Adrenal gland (tissue), 12 donors: ENCODE measurements around the gene ANKRD10. TPM values are rescaled to one million over a fixed set of nuclear protein-coding genes. Genes with fewer than 3 reads are reported as not detected.

Experiments used
- DNase-seq, 7 donors: peaks; one replicate each; pipeline ENCODE4 v3.0.0-alpha.2; 2019 to 2020
- H3K27ac ChIP-seq, 5 donors: fragments of 200-600 bp; sonication (generic) in 4 of 5; 1 replicate in 3 of 5; 2 replicates in 2 of 5; pipeline versions ENCODE4 v1.5.1 to v1.8.0; 2016 to 2020; ENCODE audit warnings: mild to moderate bottlenecking in 1 of 5
- H3K27me3 ChIP-seq: fragments of 200-600 bp; 2 replicates; pipeline ENCODE4 v1.8.0; 2021
- H3K36me3 ChIP-seq, 2 donors: fragments of 200-600 bp; replicated peaks in 1 of 2; 1 replicate in 1 of 2; 2 replicates in 1 of 2; pipeline versions ENCODE4 v1.5.1 to v1.8.0; 2018 to 2022
- H3K4me1 ChIP-seq, 2 donors: fragments of 200-600 bp; replicated peaks in 1 of 2; 1 replicate in 1 of 2; 2 replicates in 1 of 2; pipeline versions ENCODE4 v1.5.1 to v1.8.0; 2018 to 2021
- H3K4me3 ChIP-seq, 4 donors: fragments of 200-600 bp; sonication (generic) in 3 of 4; one replicate each; pipeline ENCODE4 v1.5.1; 2016 to 2018
- H3K9me3 ChIP-seq, 3 donors: fragments of 200-600 bp; sonication (generic) in 1 of 3; replicated peaks in 1 of 3; 1 replicate in 2 of 3; 2 replicates in 1 of 3; pipeline versions ENCODE4 v1.5.1 to v1.8.0; 2016 to 2021
- POLR2A ChIP-seq, 2 donors: fragments of 450-650 bp; IDR thresholded peaks; one replicate each; pipeline ENCODE4 v1.6.1; 2017; ENCODE audit warnings: antibody characterized with exemption in 2 of 2, mild to moderate bottlenecking in 2 of 2, moderate library complexity in 1 of 2
- WGBS, 4 donors: extraction: QIAGEN DNeasy Blood & Tissue Kit in 2 of 4; methylation state at CpG; one replicate each; pipeline versions ENCODE4 v1.1.5 to v1.1.7; 2013 to 2017; 5-methylcytosine and 5-hydroxymethylcytosine counted together
- intact Hi-C, 2 donors: fragments of 100-400 bp; cut with DNase I; formaldehyde crosslinking; loops; one replicate each; pipeline versions ENCODE4 v1.14.1 to v1.15.0; 2022 to 2023
- polyA plus RNA-seq, 3 donors: library from polyadenylated mRNA; stranded (reverse); fragments of 200-250 nt in 2 of 3; fragments of 350-450 nt in 1 of 3; fragmentation: Illumina TruSeq in 1 of 3; extraction: RNeasy Lipid Tissue Mini Kit (QIAGEN cat#74804) in 1 of 3; gene quantifications; one replicate each; pipeline ENCODE4 v1.2.3, GENCODE V29; 2013 to 2014
- total RNA-seq, 9 donors: library from RNA; depleted of rRNA in 4 of 9; stranded (reverse); fragments of >200 nt in 4 of 9; fragments of 120-200 nt in 1 of 9; fragmentation: NEBNext Ultra II Directional in 1 of 9; extraction: Animal tissue kit (Norgen Biotek cat#: 25700) in 1 of 9; gene quantifications; one replicate each; pipeline versions ENCODE4 v1.1.0 to v1.2.4, GENCODE V29; 2013 to 2023
- TF ChIP-seq, protein P1 (sequence below), 6 experiments: fragments of 450-650 bp in 4 of 6; fragments of 200-600 bp in 2 of 6; sonication (generic) in 1 of 6; IDR thresholded peaks; 1 replicate in 5 of 6; 2 replicates in 1 of 6; pipeline versions ENCODE4 v1.5.1 to v1.8.0; 2016 to 2021; ENCODE audit warnings: antibody characterized with exemption in 6 of 6, mild to moderate bottlenecking in 2 of 6, moderate library complexity in 1 of 6
- donor health status: healthy with polysubstance abuse.
- donor health status: Bipolar disorder and iron deficiency.
- donor health status: DM: yes; HTN: yes; CAD: no.
- donor health status: DM: no; HTN: no; CAD: no.
- donor health status: DM: no; HTN: no; CAD: no.
- donor health status: DM: yes; HTN: yes; CAD: no.

ANKRD10 gene
- total and polyA plus RNA-seq, 12 donors = 36.5 to 159 (median 101) TPM

DNA sequence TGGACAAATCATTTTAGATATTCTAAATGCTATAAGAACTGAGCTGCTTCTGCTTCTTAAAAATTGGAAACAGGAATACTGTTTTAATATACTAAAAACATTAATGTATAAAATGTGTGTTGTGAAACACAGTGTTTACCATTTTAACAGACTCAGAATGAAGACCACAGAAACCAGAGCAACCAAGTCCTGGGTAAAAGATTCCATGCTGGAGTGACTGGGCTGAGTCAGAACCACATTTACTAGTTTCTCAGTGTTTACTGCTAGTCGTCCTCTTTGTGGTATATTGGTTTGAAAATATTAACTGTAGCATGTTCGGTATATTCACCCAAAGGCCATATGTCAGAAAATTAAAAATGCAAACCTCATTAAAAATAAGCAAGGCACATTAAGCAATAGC is 31.9 kb downstream of the ANKRD10 start:
- 75 to 87% (median 83%) methylated on average over 2 of the region's 2 CpGs for WGBS, 4 donors
- DNase-seq = no peak
- H3K4me1 ChIP-seq = no peaks in the 10 kb centered on the region

DNA sequence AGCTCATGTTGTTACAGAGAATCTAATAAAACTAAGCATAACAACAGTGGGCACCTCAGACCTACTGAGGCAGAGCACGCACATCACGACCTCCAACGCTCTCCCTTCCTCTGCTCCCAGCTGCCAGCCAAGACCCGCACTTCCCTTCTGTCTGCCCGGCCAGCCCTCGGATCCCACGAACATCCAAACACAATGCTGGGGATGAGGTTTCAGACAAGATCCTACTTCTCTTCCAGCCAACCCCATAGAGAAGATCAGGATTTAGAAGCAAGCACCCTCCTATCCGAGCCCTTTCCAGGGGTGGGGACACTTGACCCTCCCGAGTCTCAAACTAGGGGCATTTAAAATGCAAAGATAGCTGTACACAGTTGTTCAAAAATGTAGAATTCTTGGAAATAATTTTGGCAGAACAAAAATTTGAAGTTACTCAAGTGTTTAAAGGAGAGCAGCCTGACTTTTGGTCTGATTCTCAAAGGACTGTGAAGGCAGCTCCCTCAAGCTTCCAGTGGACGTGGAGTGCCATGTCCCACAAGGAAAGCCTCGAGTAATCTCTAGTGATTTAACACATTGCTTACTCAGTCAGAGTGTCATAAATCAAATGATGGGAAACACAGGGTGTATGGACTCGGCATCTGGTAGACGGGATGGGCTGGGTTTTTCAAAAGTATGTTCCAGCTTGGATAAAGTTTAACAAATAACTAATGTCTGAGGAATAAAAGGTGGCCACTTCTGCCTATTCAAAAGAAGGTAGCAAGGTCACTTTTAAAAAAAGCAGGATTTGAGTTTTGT is 32.8 kb downstream of the ANKRD10 start:
- no peak for DNase-seq
- no peak for TF ChIP-seq POLR2A (IDR thresholded peaks at IDR 0.05)
- TF ChIP-seq, protein P1, sequence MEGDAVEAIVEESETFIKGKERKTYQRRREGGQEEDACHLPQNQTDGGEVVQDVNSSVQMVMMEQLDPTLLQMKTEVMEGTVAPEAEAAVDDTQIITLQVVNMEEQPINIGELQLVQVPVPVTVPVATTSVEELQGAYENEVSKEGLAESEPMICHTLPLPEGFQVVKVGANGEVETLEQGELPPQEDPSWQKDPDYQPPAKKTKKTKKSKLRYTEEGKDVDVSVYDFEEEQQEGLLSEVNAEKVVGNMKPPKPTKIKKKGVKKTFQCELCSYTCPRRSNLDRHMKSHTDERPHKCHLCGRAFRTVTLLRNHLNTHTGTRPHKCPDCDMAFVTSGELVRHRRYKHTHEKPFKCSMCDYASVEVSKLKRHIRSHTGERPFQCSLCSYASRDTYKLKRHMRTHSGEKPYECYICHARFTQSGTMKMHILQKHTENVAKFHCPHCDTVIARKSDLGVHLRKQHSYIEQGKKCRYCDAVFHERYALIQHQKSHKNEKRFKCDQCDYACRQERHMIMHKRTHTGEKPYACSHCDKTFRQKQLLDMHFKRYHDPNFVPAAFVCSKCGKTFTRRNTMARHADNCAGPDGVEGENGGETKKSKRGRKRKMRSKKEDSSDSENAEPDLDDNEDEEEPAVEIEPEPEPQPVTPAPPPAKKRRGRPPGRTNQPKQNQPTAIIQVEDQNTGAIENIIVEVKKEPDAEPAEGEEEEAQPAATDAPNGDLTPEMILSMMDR (IDR thresholded peaks at IDR 0.05) = no peak
- Histone ChIP-seq H3K27ac (no peak overlapping the region), H3K27me3 (no peaks in the 10 kb centered on the region), H3K4me3 (no peak overlapping the region), H3K9me3 (no peaks in the 10 kb centered on the region), H3K36me3 (no peaks in the 10 kb centered on the region), H3K4me1 (no peaks in the 10 kb centered on the region)
- intact Hi-C loops = no loop called here
- WGBS, 4 donors = 84 to 87% (median 87%) methylated on average over 12 to 13 of the region's 13 CpGs

More for the DNA sequence above, 31.9 kb downstream of the ANKRD10 start:
- Histone ChIP-seq H3K27me3 (no peaks in the 10 kb centered on the region), H3K27ac (no peak overlapping the region), H3K36me3 (no peaks in the 10 kb centered on the region), H3K9me3 (no peaks in the 10 kb centered on the region), H3K4me3 (no peak overlapping the region)
- TF ChIP-seq POLR2A (IDR thresholded peaks at IDR 0.05) = no peak
- TF ChIP-seq, protein P1 (IDR thresholded peaks at IDR 0.05) = no peak
- intact Hi-C loops = no loop called here

DNA sequence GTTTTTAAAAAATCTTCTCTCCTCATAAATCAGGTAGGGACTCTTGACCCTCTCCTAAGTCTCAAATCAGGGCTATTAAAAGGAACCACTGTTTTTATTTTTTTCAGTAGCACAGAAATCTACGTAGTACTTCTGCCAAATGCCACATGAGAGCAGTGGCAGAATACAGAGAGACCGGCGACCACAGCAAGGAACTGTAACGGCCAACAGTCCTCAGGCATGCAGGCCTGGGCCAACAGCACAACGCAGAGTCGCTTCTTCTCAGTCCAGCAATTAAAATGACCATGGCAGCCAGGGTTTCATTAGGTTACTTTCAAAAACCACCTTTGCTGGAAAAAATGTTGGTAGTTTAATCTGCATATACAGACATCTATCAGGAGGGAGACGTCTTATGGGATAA is 34.2 kb downstream of the ANKRD10 start:
- intact Hi-C loops = no loop called here
- H3K27me3 ChIP-seq = no peaks in the 10 kb centered on the region
- 89 to 95% (median 91%) methylated on average over 6 to 7 of the region's 7 CpGs for WGBS, 4 donors
- no peak for DNase-seq
- H3K4me1 ChIP-seq = no peaks in the 10 kb centered on the region
- H3K4me3 ChIP-seq = no peak overlapping the region
- no peaks in the 10 kb centered on the region for H3K9me3 ChIP-seq
- no peaks in the 10 kb centered on the region for H3K36me3 ChIP-seq
- TF ChIP-seq, protein P1 (IDR thresholded peaks at IDR 0.05) = no peak
- TF ChIP-seq POLR2A (IDR thresholded peaks at IDR 0.05) = no peak
- H3K27ac ChIP-seq = no peak overlapping the region

DNA sequence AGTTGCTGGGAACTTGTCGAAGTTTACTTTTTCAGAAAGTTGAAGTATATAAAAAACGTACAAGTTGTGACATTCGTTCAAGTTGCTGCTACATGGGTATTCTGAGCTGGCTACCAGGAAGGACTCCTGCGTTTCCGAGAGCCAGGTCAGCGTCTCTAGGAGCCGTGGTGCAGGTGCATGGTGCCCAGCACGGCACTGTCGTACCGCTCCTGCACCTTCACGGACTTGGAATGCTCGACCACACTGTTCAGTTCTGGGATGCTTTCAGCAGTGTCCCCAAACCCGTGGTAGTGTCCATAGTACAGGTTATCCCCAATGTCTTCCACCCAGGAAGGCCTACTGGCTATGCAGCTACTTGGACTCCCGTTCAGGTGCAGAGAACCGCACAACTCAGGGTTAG is 35.4 kb downstream of the ANKRD10 start:
- Histone ChIP-seq H3K9me3 (no peaks in the 10 kb centered on the region), H3K36me3 (no peaks in the 10 kb centered on the region), H3K4me3 (no peak overlapping the region), H3K27me3 (no peaks in the 10 kb centered on the region), H3K27ac (no peak overlapping the region), H3K4me1 (peaks cover 5% of the 10 kb centered on the region in 2 donors)
- intact Hi-C loops = no loop called here
- DNase-seq = no peak
- no peak for TF ChIP-seq POLR2A (IDR thresholded peaks at IDR 0.05)
- TF ChIP-seq, protein P1 (IDR thresholded peaks at IDR 0.05) = no peak
- 90 to 95% (median 93%) methylated on average over 8 to 15 of the region's 15 CpGs for WGBS, 4 donors
